ENCODE measurements around the gene FAM83F.

- no peak for TF ChIP-seq CTCF (IDR thresholded peaks at IDR 0.05)
- TF ChIP-seq POLR2A (IDR thresholded peaks at IDR 0.05): no peak
Observed at GRCh38 chr22:40076702-40077645, 82.2 kb downstream of the FAM83F start.
